ENCODE measurements around the gene TRMT6.

TRMT6 gene

DNA sequence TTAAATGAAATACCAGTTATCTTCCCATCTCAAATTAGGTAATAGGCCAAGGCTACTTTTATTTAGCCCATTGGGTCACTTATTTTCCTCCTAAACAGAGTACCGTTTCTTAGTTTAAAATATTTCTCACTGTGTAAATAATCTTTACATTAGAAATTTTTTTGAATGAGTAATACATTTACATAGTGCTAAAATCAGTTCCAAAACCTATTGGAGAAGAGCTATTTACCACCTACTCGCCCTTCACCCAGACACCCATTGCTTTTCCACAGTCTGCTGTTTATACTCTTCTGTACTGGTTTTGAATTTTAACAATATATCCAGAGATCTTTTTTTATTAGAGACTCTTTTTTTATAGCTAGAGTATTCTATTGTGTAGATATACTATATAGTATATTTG is 37.0 kb upstream of the TRMT6 start:
- TF ChIP-seq REST (IDR thresholded peaks at IDR 0.05; ENCODE audit: insufficient replicate concordance, low read depth) (no peak), SPI1 (IDR thresholded peaks at IDR 0.05; ENCODE audit: borderline replicate concordance, low read depth) (no peak), GABPA (IDR thresholded peaks at IDR 0.05; ENCODE audit: low read depth) (no peak), CTCF (IDR thresholded peaks at IDR 0.05; ENCODE audit: insufficient read depth, low read length) (no peak), POLR2AphosphoS5 (IDR thresholded peaks at IDR 0.05; ENCODE audit: low read depth) (no peak)
- no peak for DNase-seq (ENCODE audit: low read depth in 1 of 2, low spot score in 1 of 2)
- no peak overlapping the region for H3K4me3 ChIP-seq (replicated peaks; ENCODE audit: insufficient read depth, low read length)
- no peaks in the 10 kb centered on the region for H3K27me3 ChIP-seq (ENCODE audit: insufficient read depth, poor library complexity, severe bottlenecking)
- no peak overlapping the region for H3K27ac ChIP-seq (replicated peaks)

DNA sequence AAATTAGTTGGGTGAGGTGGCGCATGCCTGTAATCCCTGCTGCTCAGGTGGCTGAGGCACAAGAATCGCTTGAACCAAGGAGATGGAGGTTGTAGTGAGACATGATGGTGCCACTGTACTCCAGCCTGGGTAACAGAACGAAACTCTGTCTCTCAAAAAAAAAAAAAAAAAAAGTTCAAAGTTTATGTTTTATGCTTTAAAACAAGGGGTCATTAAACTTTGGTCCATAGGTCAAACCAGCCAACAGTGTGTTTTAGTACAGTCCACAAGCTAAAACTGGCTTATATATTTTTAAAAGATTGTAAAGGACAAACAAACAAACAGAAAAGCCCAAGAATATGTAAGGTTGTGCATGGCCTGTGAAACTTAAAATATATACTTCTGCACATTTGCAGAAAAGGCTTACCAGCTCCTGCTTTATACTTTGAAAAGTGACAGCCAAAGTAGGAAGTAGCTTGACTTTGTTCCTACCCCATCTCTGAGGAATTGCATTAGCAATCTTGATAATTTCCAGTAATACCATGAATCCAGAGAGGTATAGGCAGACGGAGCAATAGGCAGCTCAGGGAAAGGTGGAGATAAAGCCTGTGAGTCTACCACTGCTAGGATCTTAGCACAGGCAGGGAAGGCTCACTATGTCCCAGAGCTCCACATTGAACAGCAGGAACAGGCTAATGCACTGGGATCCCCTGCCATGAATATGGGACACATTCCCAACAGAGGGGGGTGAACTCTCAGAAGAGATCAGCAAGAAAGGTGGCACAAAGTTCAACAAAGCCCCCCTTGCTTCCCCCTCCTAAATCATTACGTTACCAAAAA is 30.6 kb upstream of the TRMT6 start:
- TF ChIP-seq SPI1 (IDR thresholded peaks at IDR 0.05; ENCODE audit: borderline replicate concordance, low read depth) (no peak), POLR2AphosphoS5 (IDR thresholded peaks at IDR 0.05; ENCODE audit: low read depth) (no peak)
- no peak overlapping the region for H3K27ac ChIP-seq (replicated peaks)
- no peak overlapping the region for H3K4me3 ChIP-seq (replicated peaks; ENCODE audit: insufficient read depth, low read length)
- no peaks in the 10 kb centered on the region for H3K27me3 ChIP-seq (ENCODE audit: insufficient read depth, poor library complexity, severe bottlenecking)
- no peak for DNase-seq (ENCODE audit: low read depth in 1 of 2, low spot score in 1 of 2)

- no peak overlapping the region for H3K4me3 ChIP-seq (replicated peaks; ENCODE audit: insufficient read depth, low read length)
- no peak for TF ChIP-seq CTCF (IDR thresholded peaks at IDR 0.05; ENCODE audit: insufficient read depth, low read length)
- no peak for TF ChIP-seq GABPA (IDR thresholded peaks at IDR 0.05; ENCODE audit: low read depth)
- no peak for TF ChIP-seq REST (IDR thresholded peaks at IDR 0.05; ENCODE audit: insufficient replicate concordance, low read depth)
- TF ChIP-seq POLR2AphosphoS5 (IDR thresholded peaks at IDR 0.05; ENCODE audit: low read depth) = no peak
- TF ChIP-seq SPI1 (IDR thresholded peaks at IDR 0.05; ENCODE audit: borderline replicate concordance, low read depth) = no peak
- no peaks in the 10 kb centered on the region for H3K27me3 ChIP-seq (ENCODE audit: insufficient read depth, poor library complexity, severe bottlenecking)
- H3K27ac ChIP-seq (replicated peaks) = no peak overlapping the region
- DNase-seq (ENCODE audit: low read depth in 1 of 2, low spot score in 1 of 2) = no peak
These were observed 29.5 kb upstream of the TRMT6 start for GRCh38 chr20:5979801-5980200.

DNA sequence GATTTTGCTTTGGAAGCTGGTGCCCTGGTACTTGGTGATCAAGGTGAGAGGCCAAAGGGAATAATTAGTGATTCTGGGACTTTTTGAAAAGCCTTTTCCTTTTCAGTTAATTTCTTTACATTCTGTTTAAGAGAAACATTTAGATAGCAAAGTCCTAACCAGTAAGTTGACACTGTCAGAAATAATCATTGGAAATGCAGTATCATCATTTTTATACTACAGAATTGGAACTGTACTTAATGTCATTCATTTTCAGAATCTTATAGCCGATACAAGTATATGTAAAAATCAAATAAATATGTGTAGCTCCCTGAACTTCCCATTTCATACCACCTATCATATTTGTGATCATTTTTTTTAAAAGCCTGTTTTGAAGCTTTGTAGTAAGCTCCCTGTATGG is 27.6 kb upstream of the TRMT6 start:
- no peak overlapping the region for H3K4me3 ChIP-seq (replicated peaks; ENCODE audit: insufficient read depth, low read length)
- TF ChIP-seq REST (IDR thresholded peaks at IDR 0.05; ENCODE audit: insufficient replicate concordance, low read depth) = no peak
- TF ChIP-seq CTCF (IDR thresholded peaks at IDR 0.05; ENCODE audit: insufficient read depth, low read length) = no peak
- no peak for TF ChIP-seq POLR2AphosphoS5 (IDR thresholded peaks at IDR 0.05; ENCODE audit: low read depth)
- TF ChIP-seq SPI1 (IDR thresholded peaks at IDR 0.05; ENCODE audit: borderline replicate concordance, low read depth) = no peak
- TF ChIP-seq GABPA (IDR thresholded peaks at IDR 0.05; ENCODE audit: low read depth) = no peak

More for the DNA sequence above, 27.6 kb upstream of the TRMT6 start:
- H3K27me3 ChIP-seq (ENCODE audit: insufficient read depth, poor library complexity, severe bottlenecking) = no peaks in the 10 kb centered on the region
- DNase-seq (ENCODE audit: low read depth in 1 of 2, low spot score in 1 of 2) = no peak
- H3K27ac ChIP-seq (replicated peaks) = no peak overlapping the region

All from HL-60 (cell line).